Gastrocnemius medialis (tissue), 4 donors: ENCODE data around the gene GDI1.

Source experiments
- POLR2A ChIP-seq, 2 donors: fragments of 450-650 bp; IDR thresholded peaks; one replicate each; pipeline ENCODE4 v1.6.1; 2017; ENCODE audit warnings: antibody characterized with exemption in 2 of 2, mild to moderate bottlenecking in 2 of 2, moderate library complexity in 2 of 2
- TF ChIP-seq, protein P1 (sequence below), 5 experiments: fragments of 450-650 bp in 3 of 5; fragments of 200-600 bp in 2 of 5; sonication (generic) in 2 of 5; IDR thresholded peaks in 4 of 5; conservative IDR thresholded peaks in 1 of 5; 1 replicate in 4 of 5; 2 replicates in 1 of 5; pipeline ENCODE4 v1.5.1; 2016 to 2019; ENCODE audit warnings: antibody characterized with exemption in 5 of 5, mild to moderate bottlenecking in 3 of 5, moderate library complexity in 3 of 5

- TF ChIP-seq POLR2A (IDR thresholded peaks at IDR 0.05) = no peak
- TF ChIP-seq, protein P1, sequence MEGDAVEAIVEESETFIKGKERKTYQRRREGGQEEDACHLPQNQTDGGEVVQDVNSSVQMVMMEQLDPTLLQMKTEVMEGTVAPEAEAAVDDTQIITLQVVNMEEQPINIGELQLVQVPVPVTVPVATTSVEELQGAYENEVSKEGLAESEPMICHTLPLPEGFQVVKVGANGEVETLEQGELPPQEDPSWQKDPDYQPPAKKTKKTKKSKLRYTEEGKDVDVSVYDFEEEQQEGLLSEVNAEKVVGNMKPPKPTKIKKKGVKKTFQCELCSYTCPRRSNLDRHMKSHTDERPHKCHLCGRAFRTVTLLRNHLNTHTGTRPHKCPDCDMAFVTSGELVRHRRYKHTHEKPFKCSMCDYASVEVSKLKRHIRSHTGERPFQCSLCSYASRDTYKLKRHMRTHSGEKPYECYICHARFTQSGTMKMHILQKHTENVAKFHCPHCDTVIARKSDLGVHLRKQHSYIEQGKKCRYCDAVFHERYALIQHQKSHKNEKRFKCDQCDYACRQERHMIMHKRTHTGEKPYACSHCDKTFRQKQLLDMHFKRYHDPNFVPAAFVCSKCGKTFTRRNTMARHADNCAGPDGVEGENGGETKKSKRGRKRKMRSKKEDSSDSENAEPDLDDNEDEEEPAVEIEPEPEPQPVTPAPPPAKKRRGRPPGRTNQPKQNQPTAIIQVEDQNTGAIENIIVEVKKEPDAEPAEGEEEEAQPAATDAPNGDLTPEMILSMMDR (IDR thresholded peaks at IDR 0.05 in 4 of 5, conservative IDR thresholded peaks at IDR 0.05 in 1 of 5) = no peak
These were observed 31.3 kb downstream of the GDI1 start for GRCh38 chrX:154468217-154468616.
